Measurements from ENCODE around the gene PLPPR2.

DNA sequence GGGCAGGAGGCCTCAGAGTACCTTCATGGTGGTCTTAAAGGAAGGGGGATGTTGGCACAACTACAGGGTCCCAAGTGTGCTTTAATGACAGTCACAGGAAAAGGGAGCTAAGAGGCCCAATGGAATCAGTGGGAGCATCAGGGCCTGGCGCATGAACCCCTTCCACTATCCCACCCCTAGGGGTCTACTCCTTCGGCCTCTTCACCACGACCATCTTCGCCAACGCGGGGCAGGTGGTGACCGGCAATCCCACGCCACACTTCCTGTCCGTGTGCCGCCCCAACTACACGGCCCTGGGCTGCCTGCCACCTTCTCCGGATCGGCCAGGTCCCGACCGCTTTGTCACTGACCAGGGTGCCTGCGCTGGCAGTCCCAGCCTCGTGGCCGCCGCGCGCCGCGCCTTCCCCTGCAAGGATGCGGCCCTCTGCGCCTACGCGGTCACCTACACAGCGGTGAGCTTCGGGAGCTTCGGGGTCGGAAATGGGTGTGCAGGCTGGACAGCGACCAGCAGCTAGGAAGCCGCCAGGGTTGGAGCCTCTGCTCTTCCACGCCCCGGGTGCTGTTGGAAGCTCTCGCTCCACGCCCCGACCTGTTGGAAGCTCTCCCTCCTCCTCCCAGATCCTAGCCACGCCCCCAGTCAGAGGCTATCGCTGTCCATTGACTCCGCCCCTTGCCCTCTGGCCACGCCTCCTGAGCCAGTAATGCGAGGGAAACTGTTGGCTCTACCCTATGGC is 6.0 kb downstream of the PLPPR2 start:
- no peak for TF ChIP-seq EZH2 (IDR thresholded peaks at IDR 0.05; ENCODE audit: low read depth)
- TF ChIP-seq, protein P1, sequence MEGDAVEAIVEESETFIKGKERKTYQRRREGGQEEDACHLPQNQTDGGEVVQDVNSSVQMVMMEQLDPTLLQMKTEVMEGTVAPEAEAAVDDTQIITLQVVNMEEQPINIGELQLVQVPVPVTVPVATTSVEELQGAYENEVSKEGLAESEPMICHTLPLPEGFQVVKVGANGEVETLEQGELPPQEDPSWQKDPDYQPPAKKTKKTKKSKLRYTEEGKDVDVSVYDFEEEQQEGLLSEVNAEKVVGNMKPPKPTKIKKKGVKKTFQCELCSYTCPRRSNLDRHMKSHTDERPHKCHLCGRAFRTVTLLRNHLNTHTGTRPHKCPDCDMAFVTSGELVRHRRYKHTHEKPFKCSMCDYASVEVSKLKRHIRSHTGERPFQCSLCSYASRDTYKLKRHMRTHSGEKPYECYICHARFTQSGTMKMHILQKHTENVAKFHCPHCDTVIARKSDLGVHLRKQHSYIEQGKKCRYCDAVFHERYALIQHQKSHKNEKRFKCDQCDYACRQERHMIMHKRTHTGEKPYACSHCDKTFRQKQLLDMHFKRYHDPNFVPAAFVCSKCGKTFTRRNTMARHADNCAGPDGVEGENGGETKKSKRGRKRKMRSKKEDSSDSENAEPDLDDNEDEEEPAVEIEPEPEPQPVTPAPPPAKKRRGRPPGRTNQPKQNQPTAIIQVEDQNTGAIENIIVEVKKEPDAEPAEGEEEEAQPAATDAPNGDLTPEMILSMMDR (conservative IDR thresholded peaks at IDR 0.05) = no peak

Measured in PC-9 (cell line).